Measurements from ENCODE around the gene TEX13D.

TEX13D gene

GRCh38 chrX:124373348-124373747 is 40.9 kb downstream of the TEX13D start:
- H3K27ac Mint-ChIP-seq: no peak overlapping the region

GRCh38 chrX:124378643-124379042 is 46.2 kb downstream of the TEX13D start:
- Mint-ChIP-seq H3K4me1 (ENCODE audit: low read depth) (no peaks in the 10 kb centered on the region), H3K4me3 (no peak overlapping the region), H3K36me3 (ENCODE audit: low read depth) (no peaks in the 10 kb centered on the region), H3K27me3 (no peaks in the 10 kb centered on the region), H3K27ac (no peak overlapping the region), H3K9me3 (no peaks in the 10 kb centered on the region)
- intact Hi-C loops (cut with micrococcal nuclease): no loop called here

More at GRCh38 chrX:124373348-124373747, 40.9 kb downstream of the TEX13D start:
- H3K36me3 Mint-ChIP-seq (ENCODE audit: low read depth): no peaks in the 10 kb centered on the region
- no peak overlapping the region for H3K4me3 Mint-ChIP-seq
- intact Hi-C loops (cut with micrococcal nuclease): no loop called here
- no peaks in the 10 kb centered on the region for H3K4me1 Mint-ChIP-seq (ENCODE audit: low read depth)
- no peaks in the 10 kb centered on the region for H3K9me3 Mint-ChIP-seq
- no peaks in the 10 kb centered on the region for H3K27me3 Mint-ChIP-seq

GRCh38 chrX:124383354-124383753 is 50.9 kb downstream of the TEX13D start:
- intact Hi-C loops (cut with micrococcal nuclease): no loop called here
- Mint-ChIP-seq H3K9me3 (no peaks in the 10 kb centered on the region), H3K4me3 (no peak overlapping the region), H3K27me3 (no peaks in the 10 kb centered on the region), H3K27ac (no peak overlapping the region), H3K36me3 (ENCODE audit: low read depth) (no peaks in the 10 kb centered on the region), H3K4me1 (ENCODE audit: low read depth) (no peaks in the 10 kb centered on the region)

GRCh38 chrX:124386401-124386800 is 53.9 kb downstream of the TEX13D start:
- H3K9me3 Mint-ChIP-seq: no peaks in the 10 kb centered on the region
- no peaks in the 10 kb centered on the region for H3K4me1 Mint-ChIP-seq (ENCODE audit: low read depth)
- intact Hi-C loops (cut with micrococcal nuclease): no loop called here
- H3K36me3 Mint-ChIP-seq (ENCODE audit: low read depth): no peaks in the 10 kb centered on the region
- no peaks in the 10 kb centered on the region for H3K27me3 Mint-ChIP-seq
- no peak overlapping the region for H3K27ac Mint-ChIP-seq
- H3K4me3 Mint-ChIP-seq: no peak overlapping the region
